IPS DF 4.7 (cell line): Measurements from ENCODE around the gene KIT.

Experiments
- DNase-seq: peaks from one replicate; pipeline ENCODE4 v3.0.0-alpha.2; 2013; ENCODE audit warnings: low spot score; ENCODE audit errors: extremely low read depth

The KIT gene

GRCh38 chr4:54660591-54660990 is 2.8 kb downstream of the KIT start:
- no peak for DNase-seq

- DNase-seq: no peak
Observed at GRCh38 chr4:54661169-54661568, 3.4 kb downstream of the KIT start.

GRCh38 chr4:54661686-54662085 is 3.9 kb downstream of the KIT start:
- DNase-seq: no peak

- no peak for DNase-seq
Observed at GRCh38 chr4:54662123-54662522, 4.4 kb downstream of the KIT start.

- DNase-seq: no peak
Observed at GRCh38 chr4:54662901-54663585, 5.3 kb downstream of the KIT start.

- DNase-seq: no peak
Observed at GRCh38 chr4:54664400-54664799, 6.6 kb downstream of the KIT start.

GRCh38 chr4:54668014-54668611 is 10.4 kb downstream of the KIT start:
- DNase-seq: no peak

GRCh38 chr4:54669831-54670230 is 12.1 kb downstream of the KIT start:
- DNase-seq: no peak

- DNase-seq: no peak
Observed at GRCh38 chr4:54675721-54676461, 18.1 kb downstream of the KIT start.

GRCh38 chr4:54676658-54677057 is 18.9 kb downstream of the KIT start:
- no peak for DNase-seq

- no peak for DNase-seq
Observed at GRCh38 chr4:54677416-54677815, 19.7 kb downstream of the KIT start.

- no peak for DNase-seq
Observed at GRCh38 chr4:54677853-54678650, 20.3 kb downstream of the KIT start.

- no peak for DNase-seq
Observed at GRCh38 chr4:54678826-54679225, 21.1 kb downstream of the KIT start.

GRCh38 chr4:54679813-54680212 is 22.1 kb downstream of the KIT start:
- DNase-seq: no peak

GRCh38 chr4:54683616-54684346 is 26.0 kb downstream of the KIT start:
- no peak for DNase-seq

GRCh38 chr4:54685810-54686209 is 28.1 kb downstream of the KIT start:
- no peak for DNase-seq

- no peak for DNase-seq
Observed at GRCh38 chr4:54687887-54688841, 30.4 kb downstream of the KIT start.

GRCh38 chr4:54695337-54695736 is 37.6 kb downstream of the KIT start:
- no peak for DNase-seq

GRCh38 chr4:54695788-54696187 is 38.0 kb downstream of the KIT start:
- DNase-seq: no peak

- DNase-seq: no peak
Observed at GRCh38 chr4:54696649-54697048, 38.9 kb downstream of the KIT start.
